IMR-90 (cell line): ENCODE results near the gene ENPP7. TPM values are rescaled to one million over a fixed set of nuclear protein-coding genes. Genes with fewer than 3 reads are reported as not detected.

Experiments used
- ATAC-seq: fragments of 200-7000 bp; cut with Tn5 transposase; 2 replicates; pipeline ENCODE4 v1.9.1; 2020; ENCODE audit warnings: low read depth, mild to moderate bottlenecking, moderate library complexity
- BruUV-seq: library from RNA; stranded (reverse); fragments of 400-500 nt; replicated peaks from 2 replicates; lab custom pipeline; 2021; lab: Mats Ljungman, UMichigan
- CTCF ChIA-PET: fragments of 300-600 bp; formaldehyde crosslinking; extraction: SDS; loops from one replicate; lab custom pipeline; 2021; ENCODE audit warnings: antibody characterized with exemption; lab: Yijun Ruan, JAX
- POLR2A ChIA-PET: fragments of 300-600 bp; sonication (Branson Sonifier 250); formaldehyde crosslinking; loops from one replicate; lab custom pipeline; 2022; ENCODE audit warnings: antibody characterized with exemption; ENCODE audit not compliant: unreplicated experiment; lab: Charles Lee
- DNase-seq: peaks from one replicate; pipeline ENCODE4 v3.0.0; 2013
- H2AFZ ChIP-seq: replicated peaks from 2 replicates; pipeline ENCODE3; 2013; ENCODE audit warnings: low read length, mild to moderate bottlenecking; ENCODE audit not compliant: poor library complexity
- H2AK5ac ChIP-seq: 2 replicates; pipeline ENCODE4 v1.6.1; 2013; ENCODE audit warnings: low read depth, low read length, inconsistent platforms
- H2AK9ac ChIP-seq: replicated peaks from 2 replicates; pipeline ENCODE3; 2013; ENCODE audit warnings: mild to moderate bottlenecking, low read depth, low read length, moderate library complexity; ENCODE audit not compliant: poor library complexity
- H2BK120ac ChIP-seq: 2 replicates; pipeline ENCODE4 v1.6.1; 2013; ENCODE audit warnings: low read depth, low read length, inconsistent platforms
- H2BK15ac ChIP-seq: 3 replicates; pipeline ENCODE4 v1.6.1; 2013; ENCODE audit warnings: low read depth, low read length, inconsistent platforms
- H2BK20ac ChIP-seq: 2 replicates; pipeline ENCODE4 v1.6.1; 2013; ENCODE audit warnings: low read depth, mild to moderate bottlenecking, inconsistent platforms, low read length, moderate library complexity
- H2BK5ac ChIP-seq: 2 replicates; pipeline ENCODE4 v1.6.1; 2013; ENCODE audit warnings: mild to moderate bottlenecking, low read depth, low read length, inconsistent platforms; ENCODE audit not compliant: poor library complexity, severe bottlenecking
- H3K14ac ChIP-seq: replicated peaks from 2 replicates; pipeline ENCODE4 v1.6.1; 2013; ENCODE audit warnings: low read depth, low read length, inconsistent platforms
- H3K18ac ChIP-seq: 2 replicates; pipeline ENCODE4 v1.6.1; 2013; ENCODE audit warnings: low read depth, low read length, control low read depth
- H3K23ac ChIP-seq: 2 replicates; pipeline ENCODE4 v1.6.1; 2013; ENCODE audit warnings: low read depth, low read length, inconsistent platforms
- H3K27ac ChIP-seq: 2 replicates; pipeline ENCODE4 v1.5.1; 2013; ENCODE audit warnings: mild to moderate bottlenecking, control low read depth, low read length; ENCODE audit not compliant: insufficient read depth
- H3K27me3 ChIP-seq: 2 replicates; pipeline ENCODE4 v1.6.1; 2013; ENCODE audit warnings: low read length; ENCODE audit not compliant: control insufficient read depth, insufficient read depth
- H3K36me3 ChIP-seq: 2 replicates; pipeline ENCODE4 v1.6.1; 2013; ENCODE audit warnings: low read length, mixed read lengths; ENCODE audit not compliant: control insufficient read depth, insufficient read depth
- H3K4ac ChIP-seq: 2 replicates; pipeline ENCODE4 v1.6.1; 2013; ENCODE audit warnings: low read depth, low read length, inconsistent platforms
- H3K4me1 ChIP-seq: 2 replicates; pipeline ENCODE4 v1.6.1; 2013; ENCODE audit warnings: low read length, mixed read lengths; ENCODE audit not compliant: control insufficient read depth, insufficient read depth
- H3K4me2 ChIP-seq: 2 replicates; pipeline ENCODE4 v1.6.1; 2013; ENCODE audit warnings: low read depth, mild to moderate bottlenecking, control low read depth, low read length, moderate library complexity
- H3K4me3 ChIP-seq: 2 replicates; pipeline ENCODE4 v1.5.1; 2013; ENCODE audit warnings: low read depth, mild to moderate bottlenecking, control low read depth, low read length, moderate library complexity; ENCODE audit not compliant: insufficient read depth
- H3K56ac ChIP-seq: 2 replicates; pipeline ENCODE4 v1.6.1; 2013; ENCODE audit warnings: low read length, inconsistent platforms; ENCODE audit not compliant: insufficient read depth; ENCODE audit errors: extremely low read depth
- H3K79me1 ChIP-seq, 2 experiments: 2 replicates each; pipeline ENCODE4 v1.6.1; 2013; ENCODE audit warnings: low read length in 2 of 2, inconsistent platforms in 1 of 2, low read depth in 1 of 2
- H3K9ac ChIP-seq: 2 replicates; pipeline ENCODE4 v1.6.1; 2013; ENCODE audit warnings: low read depth, low read length, control low read depth
- H3K9me1 ChIP-seq: 2 replicates; pipeline ENCODE4 v1.6.1; 2013; ENCODE audit warnings: low read length, inconsistent platforms; ENCODE audit not compliant: insufficient read depth
- H3K9me3 ChIP-seq: 2 replicates; pipeline ENCODE4 v1.6.1; 2013; ENCODE audit warnings: low read length; ENCODE audit not compliant: control insufficient read depth, insufficient read depth
- H4K20me1 ChIP-seq: 2 replicates; pipeline ENCODE4 v1.6.1; 2013; ENCODE audit warnings: low read length, inconsistent platforms; ENCODE audit not compliant: insufficient read depth
- H4K5ac ChIP-seq: 2 replicates; pipeline ENCODE4 v1.6.1; 2013; ENCODE audit warnings: mild to moderate bottlenecking, low read depth, low read length, control low read depth
- H4K8ac ChIP-seq, 2 experiments: 2 replicates each; pipeline ENCODE4 v1.6.1; 2013; ENCODE audit warnings: low read depth in 2 of 2, low read length in 2 of 2, control low read depth in 1 of 2, inconsistent platforms in 1 of 2
- H4K91ac ChIP-seq: 2 replicates; pipeline ENCODE4 v1.6.1; 2013; ENCODE audit warnings: low read depth, low read length, inconsistent platforms; ENCODE audit not compliant: insufficient read depth
- BHLHE40 ChIP-seq: fragments of 150-350 bp; IDR thresholded peaks from 2 replicates; pipeline ENCODE4 v1.6.1; 2016; ENCODE audit warnings: mild to moderate bottlenecking, low read depth, low read length
- CHD1 ChIP-seq: IDR thresholded peaks from 2 replicates; pipeline ENCODE4 v1.6.1; 2012; ENCODE audit warnings: low read depth, low read length, improper control_type of control experiment
- FOS ChIP-seq: fragments of 150-350 bp; IDR thresholded peaks from 2 replicates; pipeline ENCODE4 v1.6.1; 2016; ENCODE audit warnings: low read depth, low read length
- MAZ ChIP-seq: IDR thresholded peaks from 2 replicates; pipeline ENCODE4 v1.6.1; 2012; ENCODE audit warnings: low read depth, mild to moderate bottlenecking, low read length, improper control_type of control experiment, moderate library complexity, borderline replicate concordance
- RFX5 ChIP-seq: IDR thresholded peaks from 2 replicates; pipeline ENCODE4 v1.8.0; 2012; ENCODE audit warnings: low read depth, mild to moderate bottlenecking, low read length, moderate library complexity
- WGBS, 2 experiments: methylation state at CpG; one replicate each; pipeline versions ENCODE4 v1.1.5 to v1.1.7; 2013; ENCODE audit warnings: missing lambda C conversion rate in 2 of 2; ENCODE audit not compliant: insufficient read length in 1 of 2; ENCODE audit errors: extremely low coverage in 2 of 2; 5-methylcytosine and 5-hydroxymethylcytosine counted together
- dilution Hi-C: fragments of 300-500 bp; cut with HindIII; formaldehyde crosslinking; loops from one replicate; pipeline ENCODE4 v1.14.3; 2018; ENCODE audit warnings: low sequenced_read_pairs; ENCODE audit not compliant: unreplicated experiment
- in situ Hi-C: fragments of 300-500 bp; cut with MboI; formaldehyde crosslinking; loops from 3 replicates; pipeline ENCODE4 v1.14.3; 2019; ENCODE audit warnings: low sequenced_read_pairs, inconsistent platforms, mixed read lengths
- intact Hi-C: fragments of 100-400 bp; cut with micrococcal nuclease; formaldehyde crosslinking; loops from 2 replicates; pipeline ENCODE4 v1.10.0; 2022
- polyA plus RNA-seq, 3 experiments: library from polyadenylated mRNA; depleted of rRNA; stranded (reverse); fragments of >200 nt; gene quantifications; 2 replicates each; pipeline ENCODE4 v1.2.3, GENCODE V29; 2012; ENCODE audit warnings: low replicate concordance in 1 of 3
- total RNA-seq: library from RNA; depleted of rRNA; stranded (reverse); fragments of >200 nt; gene quantifications from 2 replicates; pipeline ENCODE4 v1.2.3, GENCODE V29; 2012
- TF ChIP-seq, protein P1 (sequence below): conservative IDR thresholded peaks from 2 replicates; pipeline ENCODE4 v1.5.1; 2012; ENCODE audit warnings: mild to moderate bottlenecking, low read depth, low read length, improper control_type of control experiment

ENPP7 gene
- total and polyA plus RNA-seq, 2 of the 4 experiments (the other 2 are of a cell fraction): not detected

DNA sequence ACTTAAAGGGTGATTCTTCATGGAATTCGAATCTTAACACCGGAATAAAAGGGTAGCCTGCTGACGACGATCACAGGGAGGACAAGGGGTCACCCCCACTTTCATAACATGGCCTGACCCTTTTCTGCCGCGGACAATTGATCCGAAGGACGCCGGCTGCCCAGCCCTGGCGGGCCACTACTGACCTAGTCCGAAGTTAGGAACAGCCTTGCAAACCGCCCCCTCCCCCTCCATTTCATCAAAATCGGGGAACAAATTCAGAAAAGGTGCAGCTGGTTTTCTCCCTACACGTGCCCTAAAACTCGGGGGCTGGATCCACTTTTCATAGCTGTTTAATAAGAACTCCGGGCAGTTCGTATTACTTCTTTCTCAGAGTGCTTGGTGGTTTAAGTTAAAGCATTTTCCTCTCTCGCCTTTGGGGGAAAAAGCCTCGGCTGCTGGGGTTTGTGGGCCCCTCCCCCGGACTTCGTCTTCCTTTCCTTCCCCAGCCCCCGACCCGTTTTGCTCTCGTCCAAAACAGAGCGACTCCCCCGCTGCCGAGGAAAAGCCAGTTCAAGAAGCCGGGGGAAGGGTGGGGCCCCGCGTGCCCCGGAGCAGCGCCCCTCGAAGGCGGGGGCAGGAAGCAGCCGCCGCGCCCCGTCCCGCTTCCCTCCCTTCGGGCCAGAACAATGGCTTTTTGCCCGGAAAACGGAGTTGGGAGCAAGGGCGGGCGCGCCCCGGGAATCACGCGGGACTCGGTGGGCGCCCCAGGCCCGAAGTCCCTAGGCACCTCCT lies 46.6 kb downstream of the ENPP7 start:
- H3K4me3 ChIP-seq: peak overlapping the region; percentile 50
- H4K91ac ChIP-seq: no peak overlapping the region
- H2AK9ac ChIP-seq: peak overlapping the region; percentile 42
- WGBS, 2 experiments: 30% methylated on average over 12 of the region's 51 CpGs; no CpG with 5 or more reads in 1 of the 2 experiments
- peak; percentile 32 for DNase-seq
- 0 out of 2 replicates have a peak, but pooled peaks cover 3% of the 10 kb centered on the region for H3K9me3 ChIP-seq
- no peak overlapping the region; the same call in 1 of the 2 replicates for H3K18ac ChIP-seq
- H4K20me1 ChIP-seq: peaks cover 3% of the 10 kb centered on the region; the same call in 1 of the 2 replicates
- H3K4me1 ChIP-seq: peaks cover 3% of the 10 kb centered on the region; the same call in 1 of the 2 replicates
- no peak overlapping the region for H3K56ac ChIP-seq
- peaks cover 44% of the 10 kb centered on the region for H3K27me3 ChIP-seq
- H3K9ac ChIP-seq: peak overlapping the region; percentile 15; the same call in 1 of the 2 replicates
- in situ Hi-C loops (no loop called here), intact Hi-C loops (no loop called here), dilution Hi-C loops (no loop called here)
- H3K4me2 ChIP-seq: peak overlapping the region; percentile 63; the same call in 1 of the 2 replicates
- POLR2A ChIA-PET: interaction anchor here (0.5 kb wide), 1 partner anchor 20 kb away, joined by 7 read pairs; the partner anchor contains the start of gene CBX8
- BruUV-seq: no TSS peak
- no peak for TF ChIP-seq FOS
- TF ChIP-seq, protein P1, sequence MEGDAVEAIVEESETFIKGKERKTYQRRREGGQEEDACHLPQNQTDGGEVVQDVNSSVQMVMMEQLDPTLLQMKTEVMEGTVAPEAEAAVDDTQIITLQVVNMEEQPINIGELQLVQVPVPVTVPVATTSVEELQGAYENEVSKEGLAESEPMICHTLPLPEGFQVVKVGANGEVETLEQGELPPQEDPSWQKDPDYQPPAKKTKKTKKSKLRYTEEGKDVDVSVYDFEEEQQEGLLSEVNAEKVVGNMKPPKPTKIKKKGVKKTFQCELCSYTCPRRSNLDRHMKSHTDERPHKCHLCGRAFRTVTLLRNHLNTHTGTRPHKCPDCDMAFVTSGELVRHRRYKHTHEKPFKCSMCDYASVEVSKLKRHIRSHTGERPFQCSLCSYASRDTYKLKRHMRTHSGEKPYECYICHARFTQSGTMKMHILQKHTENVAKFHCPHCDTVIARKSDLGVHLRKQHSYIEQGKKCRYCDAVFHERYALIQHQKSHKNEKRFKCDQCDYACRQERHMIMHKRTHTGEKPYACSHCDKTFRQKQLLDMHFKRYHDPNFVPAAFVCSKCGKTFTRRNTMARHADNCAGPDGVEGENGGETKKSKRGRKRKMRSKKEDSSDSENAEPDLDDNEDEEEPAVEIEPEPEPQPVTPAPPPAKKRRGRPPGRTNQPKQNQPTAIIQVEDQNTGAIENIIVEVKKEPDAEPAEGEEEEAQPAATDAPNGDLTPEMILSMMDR: peak; percentile 28
- no peak for TF ChIP-seq BHLHE40
- TF ChIP-seq MAZ: no peak
- TF ChIP-seq CHD1: no peak
- TF ChIP-seq RFX5: no peak
- H4K8ac ChIP-seq: no peak overlapping the region
- no peak overlapping the region; the same call in 1 of the 2 replicates for H4K5ac ChIP-seq
- H3K9me1 ChIP-seq: no peaks in the 10 kb centered on the region
- no peak overlapping the region for H3K23ac ChIP-seq
- H2BK120ac ChIP-seq: no peak overlapping the region
- no peak overlapping the region for H2BK5ac ChIP-seq
- H3K79me1 ChIP-seq: no peaks in the 10 kb centered on the region; a peak in 1 of 4 replicates
- no peaks in the 10 kb centered on the region for H3K36me3 ChIP-seq
- H2AFZ ChIP-seq: peak overlapping the region; percentile 84
- H3K4ac ChIP-seq: no peak overlapping the region
- H3K14ac ChIP-seq: no peak overlapping the region
- peak; percentile 50 for ATAC-seq
- H2BK20ac ChIP-seq: no peak overlapping the region
- CTCF ChIA-PET: interaction anchor here (1.0 kb wide), 1 partner anchor 14 kb away, joined by 4 read pairs; no protein-coding TSS in a partner anchor
- no peak overlapping the region for H2BK15ac ChIP-seq
- no peak overlapping the region for H2AK5ac ChIP-seq
- no peak overlapping the region; the same call in 1 of the 2 replicates for H3K27ac ChIP-seq
